HFFc6 (cell line): ENCODE results near the gene SCLY. TPM values are rescaled to one million over a fixed set of nuclear protein-coding genes. Genes with fewer than 3 reads are reported as not detected.

Experiments
- DNase-seq: peaks from one replicate; pipeline ENCODE4 v3.0.0-alpha.2; 2018
- H3K27ac Mint-ChIP-seq: 2 replicates; pipeline ENCODE4 v1.8.0; 2020; ENCODE audit warnings: mild to moderate bottlenecking, mixed read lengths
- H3K27me3 Mint-ChIP-seq: 2 replicates; pipeline ENCODE4 v1.8.0; 2021; ENCODE audit warnings: mild to moderate bottlenecking, moderate library complexity, mixed read lengths; ENCODE audit not compliant: insufficient read depth
- H3K36me3 Mint-ChIP-seq: 2 replicates; pipeline ENCODE4 v1.8.0; 2021; ENCODE audit warnings: low read depth, mixed read lengths
- H3K4me1 Mint-ChIP-seq: 2 replicates; pipeline ENCODE4 v1.8.0; 2020; ENCODE audit warnings: low read depth, mixed read lengths
- H3K4me3 Mint-ChIP-seq: 2 replicates; pipeline ENCODE4 v1.8.0; 2020; ENCODE audit warnings: mild to moderate bottlenecking, moderate library complexity, mixed read lengths
- H3K9me3 Mint-ChIP-seq: 2 replicates; pipeline ENCODE4 v1.8.0; 2020; ENCODE audit warnings: mild to moderate bottlenecking, mixed read lengths
- total RNA-seq, 6 experiments: library from RNA; stranded (reverse); fragmentation: NEBNext Ultra II Directional; extraction: Animal tissue kit (Norgen Biotek cat#: 25700); gene quantifications; 2 replicates in 1 of 6; 3 replicates in 5 of 6; pipeline ENCODE4 v1.2.3, GENCODE V29; 2021
- TF ChIP-seq, protein P1 (sequence below): fragments of 200-600 bp; sonication (generic); IDR thresholded peaks from 2 replicates; pipeline ENCODE4 v1.5.0; 2021; ENCODE audit warnings: antibody characterized with exemption, mild to moderate bottlenecking

Gene SCLY
- total RNA-seq, 6 experiments from 2014 or later: 11.3 to 16.4 (median 12.3) TPM

DNA sequence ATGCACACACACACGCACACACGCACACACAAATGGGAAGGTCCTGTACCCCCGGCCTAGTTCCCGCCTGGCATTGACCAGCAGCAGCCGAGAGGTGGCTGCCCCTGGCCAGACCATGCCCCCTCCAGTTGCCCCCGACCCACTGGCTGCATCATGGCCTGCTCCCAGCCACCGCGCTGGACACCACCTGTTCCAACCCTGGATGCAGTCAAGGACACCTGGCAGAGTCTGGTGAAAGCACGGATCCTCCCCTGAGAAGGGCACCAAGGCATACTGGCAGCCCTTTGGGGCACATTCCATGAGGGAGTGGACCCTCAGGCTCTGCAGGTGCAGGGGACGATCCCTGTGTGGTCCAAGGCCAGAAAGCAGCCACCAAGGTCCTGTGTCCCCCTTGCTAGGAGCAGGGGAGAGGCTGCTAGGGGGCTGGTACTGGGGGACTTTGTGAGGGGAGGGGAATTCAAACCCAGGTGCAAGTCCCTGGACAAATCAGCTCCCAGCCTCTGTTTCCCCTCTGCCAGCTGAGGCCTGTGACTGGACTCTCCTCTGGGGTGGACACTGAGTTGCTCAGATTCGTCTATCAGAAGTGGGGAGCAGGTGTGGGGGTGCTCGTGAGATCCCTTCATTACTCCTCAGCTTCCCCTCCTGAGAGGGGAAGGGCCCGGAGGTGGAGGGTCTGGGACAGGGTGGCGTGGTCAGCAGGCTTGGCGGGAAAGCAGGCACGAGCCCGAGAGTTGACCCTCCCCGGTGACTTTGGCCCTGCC lies 42.8 kb downstream of the SCLY start:
- Mint-ChIP-seq H3K27me3 (peaks cover 12% of the 10 kb centered on the region), H3K4me1 (no peaks in the 10 kb centered on the region), H3K9me3 (no peaks in the 10 kb centered on the region), H3K27ac (no peak overlapping the region), H3K4me3 (no peak overlapping the region), H3K36me3 (no peaks in the 10 kb centered on the region)
- TF ChIP-seq, protein P1, sequence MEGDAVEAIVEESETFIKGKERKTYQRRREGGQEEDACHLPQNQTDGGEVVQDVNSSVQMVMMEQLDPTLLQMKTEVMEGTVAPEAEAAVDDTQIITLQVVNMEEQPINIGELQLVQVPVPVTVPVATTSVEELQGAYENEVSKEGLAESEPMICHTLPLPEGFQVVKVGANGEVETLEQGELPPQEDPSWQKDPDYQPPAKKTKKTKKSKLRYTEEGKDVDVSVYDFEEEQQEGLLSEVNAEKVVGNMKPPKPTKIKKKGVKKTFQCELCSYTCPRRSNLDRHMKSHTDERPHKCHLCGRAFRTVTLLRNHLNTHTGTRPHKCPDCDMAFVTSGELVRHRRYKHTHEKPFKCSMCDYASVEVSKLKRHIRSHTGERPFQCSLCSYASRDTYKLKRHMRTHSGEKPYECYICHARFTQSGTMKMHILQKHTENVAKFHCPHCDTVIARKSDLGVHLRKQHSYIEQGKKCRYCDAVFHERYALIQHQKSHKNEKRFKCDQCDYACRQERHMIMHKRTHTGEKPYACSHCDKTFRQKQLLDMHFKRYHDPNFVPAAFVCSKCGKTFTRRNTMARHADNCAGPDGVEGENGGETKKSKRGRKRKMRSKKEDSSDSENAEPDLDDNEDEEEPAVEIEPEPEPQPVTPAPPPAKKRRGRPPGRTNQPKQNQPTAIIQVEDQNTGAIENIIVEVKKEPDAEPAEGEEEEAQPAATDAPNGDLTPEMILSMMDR: no peak
- DNase-seq: no peak

DNA sequence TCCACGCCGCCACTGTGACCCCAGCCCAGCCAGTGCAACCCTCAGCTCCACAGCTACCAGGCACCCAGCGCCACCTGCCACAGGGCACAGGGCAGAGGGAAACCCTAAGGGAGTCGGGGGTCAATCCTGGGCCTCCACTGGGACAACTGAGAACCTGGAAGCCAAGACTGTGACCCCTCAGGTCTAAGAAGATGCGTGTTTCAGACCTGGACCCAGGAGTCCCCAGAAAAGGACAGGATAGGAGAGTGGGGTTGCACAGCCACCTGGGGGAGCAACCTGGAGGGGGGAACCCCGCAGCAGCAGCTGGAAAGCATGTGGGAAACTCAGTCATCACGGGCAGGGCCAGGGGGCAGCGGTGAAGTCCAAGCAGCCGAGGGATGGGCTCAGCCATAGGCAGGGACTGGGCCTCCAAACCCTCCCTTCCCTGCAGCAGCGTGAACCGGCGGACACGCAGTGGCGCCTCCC lies 43.5 kb downstream of the SCLY start:
- no peak for DNase-seq
- no peak overlapping the region for H3K4me3 Mint-ChIP-seq
- TF ChIP-seq, protein P1: no peak
- no peaks in the 10 kb centered on the region for H3K4me1 Mint-ChIP-seq
- no peak overlapping the region for H3K27ac Mint-ChIP-seq
- peaks cover 15% of the 10 kb centered on the region for H3K27me3 Mint-ChIP-seq
- no peaks in the 10 kb centered on the region for H3K9me3 Mint-ChIP-seq
- H3K36me3 Mint-ChIP-seq: no peaks in the 10 kb centered on the region

DNA sequence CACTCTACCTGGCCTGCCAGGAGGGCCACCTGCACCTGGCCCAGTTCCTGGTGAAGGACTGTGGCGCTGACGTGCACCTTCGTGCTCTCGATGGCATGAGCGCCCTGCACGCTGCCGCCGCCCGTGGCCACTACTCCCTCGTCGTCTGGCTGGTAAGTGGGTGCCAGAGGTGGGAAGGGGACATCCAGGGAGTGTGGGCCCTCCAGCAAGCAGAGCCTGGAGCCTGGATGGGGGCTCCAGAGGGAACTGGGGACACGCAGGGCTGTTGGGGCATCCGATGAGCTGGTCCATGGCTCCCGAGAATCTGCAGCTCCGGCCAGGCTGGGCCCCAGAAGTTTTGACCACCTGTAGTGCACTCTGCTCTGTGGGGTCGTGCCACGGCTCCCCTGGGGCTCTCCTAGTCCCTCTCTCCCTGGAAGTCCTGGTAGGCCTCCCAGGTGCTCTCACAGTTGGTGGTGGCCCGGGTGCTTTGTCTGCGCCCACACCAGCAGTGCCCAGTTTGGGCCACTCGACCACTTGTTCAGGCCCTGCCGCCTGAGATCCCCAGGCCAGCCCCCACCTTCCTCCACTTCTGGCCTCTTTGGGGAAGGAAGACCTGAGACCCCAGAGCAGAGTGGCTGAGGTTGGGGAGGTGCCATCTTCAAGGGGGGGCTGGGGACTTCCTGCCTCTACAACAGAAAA lies 44.0 kb downstream of the SCLY start:
- no peaks in the 10 kb centered on the region for H3K4me1 Mint-ChIP-seq
- DNase-seq: no peak

DNA sequence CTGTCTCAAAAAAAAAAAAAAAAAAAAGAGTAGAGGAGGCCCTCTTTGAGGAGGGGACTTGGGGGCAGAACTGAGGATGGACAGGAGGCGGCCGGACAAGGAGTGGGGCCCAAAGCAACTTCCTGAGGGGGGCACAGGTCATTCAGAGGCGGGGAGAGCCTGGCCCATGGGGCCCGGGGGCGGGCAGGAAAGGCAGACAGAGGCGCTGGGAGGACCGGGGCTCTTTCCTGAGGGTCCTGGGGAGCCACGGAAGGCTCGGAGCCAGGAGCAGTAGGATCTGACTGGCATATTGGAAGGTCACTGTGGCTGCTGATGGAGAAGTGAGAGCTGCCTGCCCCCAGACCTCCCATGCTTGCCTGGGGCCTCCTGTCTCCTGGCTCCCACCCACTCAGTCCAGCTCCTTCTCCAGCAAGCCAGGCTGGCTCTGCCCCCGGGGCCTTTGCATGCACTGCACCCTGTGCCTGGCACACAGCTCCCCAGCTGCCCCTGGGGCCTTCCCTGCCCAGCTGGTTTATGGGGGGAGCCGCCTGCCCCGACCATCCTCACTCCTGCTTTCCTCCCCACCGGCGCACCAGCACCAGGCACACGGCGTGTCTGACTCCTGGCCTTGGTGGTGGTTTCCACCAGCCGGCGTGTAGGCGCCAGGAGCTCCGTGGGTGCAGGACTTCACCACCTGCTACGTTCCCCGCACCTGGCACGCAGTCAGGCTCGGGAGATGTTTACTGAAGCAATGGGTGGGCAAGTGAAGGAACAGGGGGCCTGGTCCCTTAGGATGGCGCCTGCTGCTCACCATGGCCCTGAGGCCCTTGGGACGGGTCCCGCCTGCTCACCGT lies 44.9 kb downstream of the SCLY start:
- Mint-ChIP-seq H3K9me3 (no peaks in the 10 kb centered on the region), H3K4me1 (no peaks in the 10 kb centered on the region), H3K27me3 (peaks cover 17% of the 10 kb centered on the region), H3K36me3 (no peaks in the 10 kb centered on the region), H3K4me3 (no peak overlapping the region), H3K27ac (no peak overlapping the region)
- DNase-seq: no peak
- TF ChIP-seq, protein P1: no peak

More for the DNA sequence above, 44.0 kb downstream of the SCLY start:
- TF ChIP-seq, protein P1: no peak
- Mint-ChIP-seq H3K27ac (no peak overlapping the region), H3K4me3 (no peak overlapping the region), H3K36me3 (no peaks in the 10 kb centered on the region), H3K27me3 (peaks cover 17% of the 10 kb centered on the region), H3K9me3 (no peaks in the 10 kb centered on the region)

DNA sequence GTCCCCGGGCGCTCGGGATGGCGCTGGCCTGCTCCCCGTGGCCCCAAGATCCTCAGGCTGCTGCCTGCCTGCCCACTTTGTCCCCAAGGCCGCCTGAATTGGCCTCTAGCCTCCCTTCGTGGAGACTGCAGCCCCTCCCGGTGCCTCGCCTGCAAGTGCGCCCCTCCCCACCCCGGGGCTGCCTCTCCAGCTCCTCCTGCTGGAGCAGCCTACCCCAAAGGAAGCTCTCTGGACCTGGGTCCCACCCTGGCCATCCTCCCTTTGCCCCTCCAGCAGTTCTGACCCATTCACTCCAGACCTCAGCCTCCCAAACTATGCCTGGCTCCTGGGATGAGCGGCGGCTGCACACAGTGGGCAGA lies 45.5 kb downstream of the SCLY start:
- peaks cover 17% of the 10 kb centered on the region for H3K27me3 Mint-ChIP-seq
- no peak overlapping the region for H3K27ac Mint-ChIP-seq

More for the DNA sequence above, 45.5 kb downstream of the SCLY start:
- DNase-seq: no peak
- H3K36me3 Mint-ChIP-seq: peaks cover 2% of the 10 kb centered on the region
- TF ChIP-seq, protein P1: no peak
- H3K9me3 Mint-ChIP-seq: peaks cover 3% of the 10 kb centered on the region; the same call in 1 of the 2 replicates
- H3K4me3 Mint-ChIP-seq: no peak overlapping the region
- no peaks in the 10 kb centered on the region for H3K4me1 Mint-ChIP-seq
